ENCODE measurements around the gene ANKS1B. TPM values are rescaled to one million over a fixed set of nuclear protein-coding genes. Genes with fewer than 3 reads are reported as not detected.

ANKS1B gene
- total and polyA plus RNA-seq, 7 donors, result 1.0 to 57.3 (median 30.1) TPM; not detected in 1

- peaks cover 0 to 7% (median 0%) of the 10 kb centered on the region in 4 donors for H3K36me3 ChIP-seq
- no peaks in the 10 kb centered on the region for H3K4me1 ChIP-seq
- DNase-seq, result no peak
- 87 to 90% methylated on average over 8 of the region's 8 CpGs for WGBS, 2 donors
- H3K27me3 ChIP-seq, result no peaks in the 10 kb centered on the region
- intact Hi-C loops (cut with DNase I), result no loop called here
- no peak overlapping the region for H3K27ac ChIP-seq
- H3K4me3 ChIP-seq, result no peak overlapping the region
- no peaks in the 10 kb centered on the region for H3K9me3 ChIP-seq
- TF ChIP-seq POLR2A (IDR thresholded peaks at IDR 0.05) (no peak), CTCF (IDR thresholded peaks at IDR 0.05) (no peak), POLR2AphosphoS5 (IDR thresholded peaks at IDR 0.05) (no peak), EP300 (IDR thresholded peaks at IDR 0.05) (no peak)
Observed at GRCh38 chr12:98771811-98772752, 1212.7 kb downstream of the ANKS1B start.

- H3K4me3 ChIP-seq, result no peak overlapping the region
- no peaks in the 10 kb centered on the region for H3K27me3 ChIP-seq
- H3K36me3 ChIP-seq, result peaks cover 0 to 7% (median 0%) of the 10 kb centered on the region in 4 donors
- intact Hi-C loops (cut with DNase I), result no loop called here
- TF ChIP-seq CTCF (IDR thresholded peaks at IDR 0.05) (no peak), POLR2AphosphoS5 (IDR thresholded peaks at IDR 0.05) (no peak), EP300 (IDR thresholded peaks at IDR 0.05) (no peak), POLR2A (IDR thresholded peaks at IDR 0.05) (no peak)
- no peak overlapping the region for H3K27ac ChIP-seq
- no peak for DNase-seq
- H3K4me1 ChIP-seq, result no peaks in the 10 kb centered on the region
- H3K9me3 ChIP-seq, result no peaks in the 10 kb centered on the region
- WGBS, 2 donors, result 46 to 64% methylated on average over 4 of the region's 4 CpGs
Observed at GRCh38 chr12:98770230-98770629, 1214.5 kb downstream of the ANKS1B start.

- TF ChIP-seq POLR2A (IDR thresholded peaks at IDR 0.05), result no peak
- TF ChIP-seq POLR2AphosphoS5 (IDR thresholded peaks at IDR 0.05), result no peak
- no peak for TF ChIP-seq CTCF (IDR thresholded peaks at IDR 0.05)
- TF ChIP-seq EP300 (IDR thresholded peaks at IDR 0.05), result no peak
- H3K9me3 ChIP-seq, result no peaks in the 10 kb centered on the region
- DNase-seq, result no peak
- intact Hi-C loops (cut with DNase I), result no loop called here
- peaks cover 0 to 7% (median 0%) of the 10 kb centered on the region in 4 donors for H3K36me3 ChIP-seq
- no peak overlapping the region for H3K4me3 ChIP-seq
- H3K27me3 ChIP-seq, result no peaks in the 10 kb centered on the region
- no peaks in the 10 kb centered on the region for H3K4me1 ChIP-seq
- no peak overlapping the region for H3K27ac ChIP-seq
Observed at GRCh38 chr12:98769068-98769467, 1215.7 kb downstream of the ANKS1B start.

GRCh38 chr12:98767248-98767647 is 1217.5 kb downstream of the ANKS1B start:
- no peak overlapping the region for H3K27ac ChIP-seq
- DNase-seq, result no peak

More at GRCh38 chr12:98767248-98767647, 1217.5 kb downstream of the ANKS1B start:
- H3K9me3 ChIP-seq, result no peaks in the 10 kb centered on the region
- no peaks in the 10 kb centered on the region for H3K4me1 ChIP-seq
- H3K36me3 ChIP-seq, result no peaks in the 10 kb centered on the region
- no peak for TF ChIP-seq EP300 (IDR thresholded peaks at IDR 0.05)
- no peak for TF ChIP-seq POLR2AphosphoS5 (IDR thresholded peaks at IDR 0.05)
- no peak for TF ChIP-seq CTCF (IDR thresholded peaks at IDR 0.05)
- TF ChIP-seq POLR2A (IDR thresholded peaks at IDR 0.05), result no peak
- H3K4me3 ChIP-seq, result no peak overlapping the region
- H3K27me3 ChIP-seq, result no peaks in the 10 kb centered on the region
- intact Hi-C loops (cut with DNase I), result no loop called here
- WGBS, 2 donors, result 76 to 85% methylated on average over 9 of the region's 9 CpGs
